ENCODE measurements around the gene SCN4A. TPM values are rescaled to one million over a fixed set of nuclear protein-coding genes. Genes with fewer than 3 reads are reported as not detected.

Gene SCN4A
- total RNA-seq, 1 donor from 2014 or later = 0.18 TPM

- TF ChIP-seq, protein P1, sequence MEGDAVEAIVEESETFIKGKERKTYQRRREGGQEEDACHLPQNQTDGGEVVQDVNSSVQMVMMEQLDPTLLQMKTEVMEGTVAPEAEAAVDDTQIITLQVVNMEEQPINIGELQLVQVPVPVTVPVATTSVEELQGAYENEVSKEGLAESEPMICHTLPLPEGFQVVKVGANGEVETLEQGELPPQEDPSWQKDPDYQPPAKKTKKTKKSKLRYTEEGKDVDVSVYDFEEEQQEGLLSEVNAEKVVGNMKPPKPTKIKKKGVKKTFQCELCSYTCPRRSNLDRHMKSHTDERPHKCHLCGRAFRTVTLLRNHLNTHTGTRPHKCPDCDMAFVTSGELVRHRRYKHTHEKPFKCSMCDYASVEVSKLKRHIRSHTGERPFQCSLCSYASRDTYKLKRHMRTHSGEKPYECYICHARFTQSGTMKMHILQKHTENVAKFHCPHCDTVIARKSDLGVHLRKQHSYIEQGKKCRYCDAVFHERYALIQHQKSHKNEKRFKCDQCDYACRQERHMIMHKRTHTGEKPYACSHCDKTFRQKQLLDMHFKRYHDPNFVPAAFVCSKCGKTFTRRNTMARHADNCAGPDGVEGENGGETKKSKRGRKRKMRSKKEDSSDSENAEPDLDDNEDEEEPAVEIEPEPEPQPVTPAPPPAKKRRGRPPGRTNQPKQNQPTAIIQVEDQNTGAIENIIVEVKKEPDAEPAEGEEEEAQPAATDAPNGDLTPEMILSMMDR (IDR thresholded peaks at IDR 0.05) = no peak
- peak overlapping the region; percentile 33 for H3K4me3 ChIP-seq
- ATAC-seq = peak; percentile 78
Observed at GRCh38 chr17:63930951-63931575, 41.7 kb downstream of the SCN4A start.

DNA sequence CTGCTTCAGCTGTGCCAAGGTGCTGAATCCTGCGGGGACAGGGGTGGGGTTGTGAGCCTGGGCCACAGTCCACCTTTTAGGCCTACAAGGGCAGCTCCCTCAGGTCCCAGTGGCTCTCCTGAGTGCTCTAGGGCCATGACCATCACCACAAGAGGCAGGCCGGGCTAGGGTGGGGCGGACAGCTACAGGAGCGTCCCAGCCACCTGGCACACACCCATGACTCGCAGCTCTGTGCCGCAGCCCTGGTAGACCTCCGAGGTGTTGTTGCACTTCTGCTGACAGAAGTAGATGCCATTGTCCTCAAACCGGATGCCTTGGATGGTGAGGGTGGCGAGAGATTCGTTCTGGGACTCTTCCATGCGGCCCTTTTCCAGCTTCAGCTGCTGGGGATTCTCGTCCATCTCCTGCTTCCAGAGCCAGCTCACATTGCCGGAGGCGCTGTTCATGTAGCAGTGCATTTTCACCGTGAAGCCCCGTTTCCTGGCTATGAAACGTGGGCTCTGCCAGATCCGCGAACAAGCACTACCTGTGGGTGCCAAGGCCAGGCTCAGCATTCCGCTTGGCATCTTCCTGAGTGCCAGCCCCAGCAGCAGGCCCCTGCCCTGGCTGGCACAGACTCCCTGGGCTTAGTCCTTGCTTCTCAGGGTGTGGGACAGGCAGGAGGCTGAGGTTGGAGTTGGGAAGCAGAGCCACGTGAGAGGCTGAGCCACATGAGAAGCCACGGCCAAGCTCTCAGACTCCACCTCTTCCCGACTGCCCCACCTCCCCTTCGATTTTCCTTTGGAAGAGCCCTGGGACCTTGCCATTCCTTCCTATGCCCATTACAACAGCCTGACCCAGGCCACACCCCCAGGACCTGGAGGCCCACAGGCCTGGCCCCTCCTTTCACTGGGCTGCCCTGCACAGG is 42.6 kb downstream of the SCN4A start:
- peaks cover 20% of the 10 kb centered on the region for H3K4me1 ChIP-seq
- TF ChIP-seq, protein P1 (IDR thresholded peaks at IDR 0.05) = no peak
- no peaks in the 10 kb centered on the region for H3K27me3 ChIP-seq (ENCODE audit: low read depth)
- intact Hi-C loops (cut with DNase I) = no loop called here
- DNase-seq (no peak), ATAC-seq (no peak)
- H3K36me3 ChIP-seq = no peaks in the 10 kb centered on the region
- H3K27ac ChIP-seq = peak overlapping the region; percentile 67
- no peak overlapping the region for H3K4me3 ChIP-seq
- no peaks in the 10 kb centered on the region for H3K9me3 ChIP-seq

More at GRCh38 chr17:63930951-63931575, 41.7 kb downstream of the SCN4A start:
- no peaks in the 10 kb centered on the region for H3K27me3 ChIP-seq (ENCODE audit: low read depth)
- intact Hi-C loops (cut with DNase I) = no loop called here
- H3K27ac ChIP-seq = peak overlapping the region; percentile 67
- peaks cover 20% of the 10 kb centered on the region for H3K4me1 ChIP-seq
- H3K9me3 ChIP-seq = no peaks in the 10 kb centered on the region
- H3K36me3 ChIP-seq = no peaks in the 10 kb centered on the region
- DNase-seq = peak; percentile 84

- Histone ChIP-seq H3K27me3 (ENCODE audit: low read depth) (no peaks in the 10 kb centered on the region), H3K36me3 (no peaks in the 10 kb centered on the region), H3K9me3 (no peaks in the 10 kb centered on the region), H3K27ac (no peak overlapping the region), H3K4me3 (no peak overlapping the region), H3K4me1 (peaks cover 20% of the 10 kb centered on the region)
- ATAC-seq = no peak
- TF ChIP-seq, protein P1 (IDR thresholded peaks at IDR 0.05) = no peak
- intact Hi-C loops (cut with DNase I) = no loop called here
- DNase-seq = no peak
Observed at GRCh38 chr17:63928966-63929695, 43.6 kb downstream of the SCN4A start.

- ATAC-seq (no peak), DNase-seq (no peak)
- intact Hi-C loops (cut with DNase I) = no loop called here
- Histone ChIP-seq H3K36me3 (no peaks in the 10 kb centered on the region), H3K4me3 (no peak overlapping the region), H3K27me3 (ENCODE audit: low read depth) (no peaks in the 10 kb centered on the region), H3K27ac (no peak overlapping the region), H3K9me3 (no peaks in the 10 kb centered on the region), H3K4me1 (peaks cover 20% of the 10 kb centered on the region)
- TF ChIP-seq, protein P1 (IDR thresholded peaks at IDR 0.05) = no peak
Observed at GRCh38 chr17:63928172-63928666, 44.5 kb downstream of the SCN4A start.

GRCh38 chr17:63927464-63928171 is 45.1 kb downstream of the SCN4A start:
- ATAC-seq (no peak), DNase-seq (peak; percentile 14)
- Histone ChIP-seq H3K27me3 (ENCODE audit: low read depth) (no peaks in the 10 kb centered on the region), H3K4me1 (peaks cover 20% of the 10 kb centered on the region), H3K4me3 (no peak overlapping the region), H3K27ac (no peak overlapping the region), H3K9me3 (no peaks in the 10 kb centered on the region), H3K36me3 (no peaks in the 10 kb centered on the region)
- intact Hi-C loops (cut with DNase I) = no loop called here
- TF ChIP-seq, protein P1 (IDR thresholded peaks at IDR 0.05) = no peak

Data from lower lobe of right lung (tissue), 2 donors.